ENCODE results near the gene SPTB.

Gene SPTB

DNA sequence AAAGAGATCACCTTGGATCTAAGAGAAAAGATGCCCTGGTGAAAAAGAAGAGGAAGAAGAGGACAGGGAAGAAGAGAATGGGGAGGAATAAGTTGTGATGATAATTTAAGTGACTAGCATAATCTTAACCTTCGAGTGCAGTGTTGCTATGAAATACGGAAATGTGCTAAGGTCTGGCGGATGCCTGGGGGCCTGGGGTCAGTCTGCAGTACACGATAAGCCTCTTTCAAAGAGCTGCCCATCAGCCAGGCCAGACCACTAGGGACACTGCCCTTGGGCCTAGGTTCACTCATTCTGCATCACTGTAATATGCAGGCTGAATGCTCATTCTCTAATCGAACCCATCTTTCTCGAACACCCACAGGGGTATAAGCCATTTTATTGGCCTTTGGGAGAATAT is 92.1 kb downstream of the SPTB start:
- no peak overlapping the region for H3K27ac ChIP-seq
- TF ChIP-seq, protein P1, sequence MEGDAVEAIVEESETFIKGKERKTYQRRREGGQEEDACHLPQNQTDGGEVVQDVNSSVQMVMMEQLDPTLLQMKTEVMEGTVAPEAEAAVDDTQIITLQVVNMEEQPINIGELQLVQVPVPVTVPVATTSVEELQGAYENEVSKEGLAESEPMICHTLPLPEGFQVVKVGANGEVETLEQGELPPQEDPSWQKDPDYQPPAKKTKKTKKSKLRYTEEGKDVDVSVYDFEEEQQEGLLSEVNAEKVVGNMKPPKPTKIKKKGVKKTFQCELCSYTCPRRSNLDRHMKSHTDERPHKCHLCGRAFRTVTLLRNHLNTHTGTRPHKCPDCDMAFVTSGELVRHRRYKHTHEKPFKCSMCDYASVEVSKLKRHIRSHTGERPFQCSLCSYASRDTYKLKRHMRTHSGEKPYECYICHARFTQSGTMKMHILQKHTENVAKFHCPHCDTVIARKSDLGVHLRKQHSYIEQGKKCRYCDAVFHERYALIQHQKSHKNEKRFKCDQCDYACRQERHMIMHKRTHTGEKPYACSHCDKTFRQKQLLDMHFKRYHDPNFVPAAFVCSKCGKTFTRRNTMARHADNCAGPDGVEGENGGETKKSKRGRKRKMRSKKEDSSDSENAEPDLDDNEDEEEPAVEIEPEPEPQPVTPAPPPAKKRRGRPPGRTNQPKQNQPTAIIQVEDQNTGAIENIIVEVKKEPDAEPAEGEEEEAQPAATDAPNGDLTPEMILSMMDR (conservative IDR thresholded peaks at IDR 0.05): no peak

DNA sequence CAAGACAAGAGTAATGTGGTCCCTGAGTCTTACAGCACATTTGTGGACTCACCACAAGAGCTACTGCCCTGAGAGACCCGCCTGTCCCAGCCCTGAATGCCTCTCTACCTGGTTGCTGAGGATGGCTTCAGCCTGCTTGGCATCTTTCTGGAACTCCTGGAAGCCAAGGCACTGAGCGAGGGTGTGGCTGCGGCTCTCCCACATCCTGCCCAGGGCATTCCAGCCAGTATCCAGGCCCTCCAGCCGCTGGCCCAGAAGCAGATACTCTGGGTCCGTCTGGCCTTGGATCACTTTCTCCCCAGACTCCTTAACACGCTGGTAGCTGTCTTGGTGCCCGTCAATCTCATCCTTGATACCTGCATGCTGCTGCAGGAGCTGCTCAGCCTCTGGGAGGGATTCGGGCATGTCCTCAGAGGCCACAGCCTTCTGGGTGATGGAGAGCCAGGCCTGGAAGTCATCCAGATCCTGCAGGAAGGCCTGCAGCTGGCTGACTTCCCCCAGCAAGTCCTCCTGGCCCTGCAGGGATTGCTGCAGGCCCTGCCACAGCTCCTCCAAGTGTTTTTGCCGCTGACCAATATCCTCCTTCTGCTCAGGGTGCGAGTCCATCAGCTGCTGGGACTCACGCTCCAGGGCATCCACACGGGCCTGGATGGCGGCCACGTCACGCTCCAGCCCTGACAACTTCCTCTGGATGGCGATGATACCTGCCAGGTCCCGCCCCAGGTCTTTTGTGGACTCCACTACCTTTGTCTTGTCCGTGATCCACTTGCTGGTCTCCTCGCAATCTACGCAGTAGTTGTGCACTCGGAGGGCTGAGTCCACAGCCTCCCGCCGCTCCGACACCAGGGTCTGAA is 93.2 kb downstream of the SPTB start:
- TF ChIP-seq, protein P1 (conservative IDR thresholded peaks at IDR 0.05): no peak

DNA sequence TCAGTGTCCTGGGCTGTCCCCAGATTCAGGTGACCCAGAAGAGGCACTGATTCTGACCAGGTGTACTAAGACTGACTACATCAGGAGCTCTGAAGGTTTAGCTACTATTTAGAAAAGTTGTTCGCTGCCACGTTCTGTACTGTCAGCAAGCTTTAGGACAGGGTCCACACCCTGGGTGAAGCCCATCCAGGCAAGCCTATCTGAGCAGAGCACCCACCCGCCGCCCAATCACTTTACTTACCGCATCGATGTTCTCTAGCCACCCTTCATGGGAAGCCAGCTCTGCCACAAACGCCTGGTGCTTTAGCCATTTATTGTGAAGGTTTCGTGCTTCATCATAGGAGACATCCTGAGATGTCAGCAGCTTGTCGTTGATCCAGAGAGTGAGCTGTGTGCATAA is 95.7 kb downstream of the SPTB start:
- no peak overlapping the region for H3K27ac ChIP-seq
- TF ChIP-seq, protein P1 (conservative IDR thresholded peaks at IDR 0.05): no peak

More for the DNA sequence above, 93.2 kb downstream of the SPTB start:
- H3K27ac ChIP-seq: no peak overlapping the region

DNA sequence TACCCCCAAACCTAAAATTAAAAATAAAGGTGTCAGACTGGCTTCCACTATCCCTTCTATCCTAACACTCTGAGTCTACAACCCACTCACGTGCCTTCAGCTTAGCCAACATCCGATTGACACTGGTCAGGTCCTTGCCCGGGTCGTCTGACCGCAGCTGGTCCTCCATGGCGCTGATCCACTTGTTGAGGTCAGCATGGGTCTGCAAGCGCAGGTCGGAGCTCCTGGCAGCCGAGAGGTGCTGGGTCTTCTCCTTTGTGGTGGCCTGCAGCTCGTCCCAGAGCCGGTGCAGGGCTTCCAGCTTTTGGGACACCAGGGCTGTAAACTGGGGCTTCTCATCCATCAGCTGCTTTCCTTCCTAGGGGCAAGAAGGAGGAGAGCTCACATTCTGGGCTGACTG is 97.5 kb downstream of the SPTB start:
- TF ChIP-seq, protein P1 (conservative IDR thresholded peaks at IDR 0.05): no peak
- H3K27ac ChIP-seq: no peak overlapping the region

DNA sequence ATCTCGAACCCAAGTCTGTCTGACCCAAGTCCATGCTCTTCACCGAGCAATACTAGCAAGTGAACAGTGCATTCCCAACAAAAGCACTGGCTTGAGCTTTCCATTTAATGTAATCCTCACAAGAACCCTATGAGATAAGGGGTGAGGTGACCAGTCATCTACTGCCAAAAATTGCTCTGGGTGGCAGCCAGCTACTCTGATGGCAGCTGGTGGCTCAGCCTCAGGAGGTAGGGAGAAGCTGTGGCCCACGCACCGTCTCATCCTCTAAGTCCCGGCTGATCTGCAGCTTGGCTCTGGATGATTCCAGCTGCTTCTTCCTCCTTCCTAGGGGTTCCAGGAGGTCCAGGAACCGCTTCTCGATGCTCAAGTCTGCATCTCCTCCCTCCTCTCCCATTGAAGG is 100.2 kb downstream of the SPTB start:
- TF ChIP-seq, protein P1 (conservative IDR thresholded peaks at IDR 0.05): no peak
- no peak overlapping the region for H3K27ac ChIP-seq

DNA sequence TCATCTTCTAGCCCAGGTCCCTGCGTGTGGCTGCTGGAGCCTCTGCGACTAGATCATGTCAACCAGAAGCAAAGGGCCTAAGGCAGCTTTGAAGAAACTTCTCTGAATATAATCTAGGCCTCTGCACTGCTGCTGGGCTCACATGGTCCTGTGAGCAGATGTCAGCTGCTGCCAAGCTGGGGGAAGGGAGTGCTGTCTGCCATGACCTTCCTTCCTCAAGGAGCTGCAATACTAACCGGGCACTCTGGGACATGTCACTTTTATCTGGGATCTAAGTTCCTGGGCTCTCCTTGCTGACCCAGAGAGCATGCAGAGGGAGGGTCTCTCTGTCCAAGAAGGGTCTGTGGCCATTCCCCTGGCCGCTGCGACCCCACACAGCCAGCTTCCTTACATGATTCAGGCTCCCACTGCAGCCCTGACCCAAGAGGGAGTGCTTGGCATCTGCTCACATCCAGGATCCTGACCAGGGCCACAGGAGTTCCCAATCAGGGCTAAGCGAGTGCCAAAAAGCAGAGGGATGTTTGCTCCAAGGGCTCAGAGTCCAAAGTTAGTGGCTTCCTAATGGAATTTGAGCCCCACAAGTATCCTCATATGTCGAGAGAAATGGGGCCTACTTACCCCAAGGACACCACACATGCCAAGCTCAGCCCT is 101.5 kb downstream of the SPTB start:
- H3K27ac ChIP-seq: no peak overlapping the region
- TF ChIP-seq, protein P1 (conservative IDR thresholded peaks at IDR 0.05): no peak

DNA sequence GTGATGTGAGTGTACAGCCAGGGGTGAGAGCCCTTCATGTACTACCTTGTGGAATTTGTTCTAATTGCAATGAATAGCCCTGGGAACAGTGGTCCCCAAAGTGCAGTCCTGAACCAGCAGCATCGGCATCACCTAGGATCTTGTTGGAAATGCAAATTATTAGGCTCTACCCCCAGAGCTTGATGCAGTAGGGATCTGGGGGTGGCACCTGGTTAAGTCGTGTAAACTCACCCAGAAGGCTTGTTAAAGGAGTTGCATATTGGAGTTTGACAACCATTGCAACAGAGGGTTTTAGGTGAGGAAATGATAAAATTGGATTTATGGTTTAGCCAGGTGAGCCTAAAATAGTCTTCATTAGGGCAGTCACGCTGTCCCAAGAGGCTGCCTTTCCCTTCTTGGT is 102.2 kb downstream of the SPTB start:
- no peak overlapping the region for H3K27ac ChIP-seq
- TF ChIP-seq, protein P1 (conservative IDR thresholded peaks at IDR 0.05): no peak
